Epithelial cell of proximal tubule (primary cell): ENCODE measurements around the gene ARHGEF40. TPM values are rescaled to one million over a fixed set of nuclear protein-coding genes. Genes with fewer than 3 reads are reported as not detected.

Source experiments
- DNase-seq: peaks from one replicate; pipeline ENCODE4 v3.0.0-alpha.2; 2011; ENCODE audit warnings: low read depth
- H3K4me3 ChIP-seq: 2 replicates; pipeline ENCODE4 v1.5.1; 2011; ENCODE audit warnings: low read depth, mild to moderate bottlenecking, low read length
- CTCF ChIP-seq: conservative IDR thresholded peaks from 2 replicates; pipeline ENCODE4 v1.5.1; 2012; ENCODE audit warnings: low read depth, mild to moderate bottlenecking, low read length
- total RNA-seq: library from RNA; depleted of rRNA; stranded (reverse); fragments of >200 nt; gene quantifications from 2 replicates; pipeline ENCODE4 v1.2.3, GENCODE V29; 2015

The ARHGEF40 gene
- total RNA-seq, 1 donor from 2014 or later = 42.7 TPM

- DNase-seq = no peak
- H3K4me3 ChIP-seq = no peak overlapping the region
- no peak for TF ChIP-seq CTCF
These were observed 7.6 kb downstream of the ARHGEF40 start for GRCh38 chr14:21077672-21078071.

GRCh38 chr14:21078287-21078686 is 8.2 kb downstream of the ARHGEF40 start:
- H3K4me3 ChIP-seq = no peak overlapping the region
- no peak for TF ChIP-seq CTCF
- DNase-seq = no peak

- no peak for DNase-seq
- no peak for TF ChIP-seq CTCF
These were observed 8.6 kb downstream of the ARHGEF40 start for GRCh38 chr14:21078726-21079125.

GRCh38 chr14:21081521-21082142 is 11.5 kb downstream of the ARHGEF40 start:
- no peak overlapping the region for H3K4me3 ChIP-seq
- TF ChIP-seq CTCF = no peak
- DNase-seq = no peak

More at GRCh38 chr14:21078726-21079125, 8.6 kb downstream of the ARHGEF40 start:
- H3K4me3 ChIP-seq = no peak overlapping the region

GRCh38 chr14:21083565-21084325 is 13.6 kb downstream of the ARHGEF40 start:
- H3K4me3 ChIP-seq = no peak overlapping the region
- no peak for DNase-seq
- no peak for TF ChIP-seq CTCF

GRCh38 chr14:21084396-21084795 is 14.3 kb downstream of the ARHGEF40 start:
- TF ChIP-seq CTCF = no peak
- no peak overlapping the region for H3K4me3 ChIP-seq
- no peak for DNase-seq
